AG20443 (cell line): ENCODE results near the gene FAM229A.

Experiments used
- DNase-seq: peaks from one replicate; pipeline ENCODE4 v3.0.0; 2012; ENCODE audit warnings: low spot score, mixed read lengths

The FAM229A gene

GRCh38 chr1:32329931-32330466, 32.3 kb downstream of the FAM229A start:
- no peak for DNase-seq

- DNase-seq: no peak
Measured at GRCh38 chr1:32327204-32327603, 35.1 kb downstream of the FAM229A start.

GRCh38 chr1:32321712-32322291, 40.5 kb downstream of the FAM229A start:
- DNase-seq: no peak

GRCh38 chr1:32318127-32318869, 44.0 kb downstream of the FAM229A start:
- no peak for DNase-seq

GRCh38 chr1:32316903-32317277, 45.4 kb downstream of the FAM229A start:
- DNase-seq: no peak

GRCh38 chr1:32311709-32312393, 50.4 kb downstream of the FAM229A start:
- DNase-seq: no peak
